ENCODE data around the gene GNG13.
"Not testable (repeated sequence)": the region's sequence is repeated elsewhere in the genome, so short reads cannot be mapped to it uniquely, and the experiment has no call there.

GNG13 gene, protein sequence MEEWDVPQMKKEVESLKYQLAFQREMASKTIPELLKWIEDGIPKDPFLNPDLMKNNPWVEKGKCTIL

GRCh38 chr16:799948-800833 is at the start of gene GNG13:
Gene GNG13 (minus strand): TSS chr16:800734. CDS start chr16:799077, 1,657 bp downstream.
- DNase-seq (ENCODE audit: low spot score), result no peak

DNA sequence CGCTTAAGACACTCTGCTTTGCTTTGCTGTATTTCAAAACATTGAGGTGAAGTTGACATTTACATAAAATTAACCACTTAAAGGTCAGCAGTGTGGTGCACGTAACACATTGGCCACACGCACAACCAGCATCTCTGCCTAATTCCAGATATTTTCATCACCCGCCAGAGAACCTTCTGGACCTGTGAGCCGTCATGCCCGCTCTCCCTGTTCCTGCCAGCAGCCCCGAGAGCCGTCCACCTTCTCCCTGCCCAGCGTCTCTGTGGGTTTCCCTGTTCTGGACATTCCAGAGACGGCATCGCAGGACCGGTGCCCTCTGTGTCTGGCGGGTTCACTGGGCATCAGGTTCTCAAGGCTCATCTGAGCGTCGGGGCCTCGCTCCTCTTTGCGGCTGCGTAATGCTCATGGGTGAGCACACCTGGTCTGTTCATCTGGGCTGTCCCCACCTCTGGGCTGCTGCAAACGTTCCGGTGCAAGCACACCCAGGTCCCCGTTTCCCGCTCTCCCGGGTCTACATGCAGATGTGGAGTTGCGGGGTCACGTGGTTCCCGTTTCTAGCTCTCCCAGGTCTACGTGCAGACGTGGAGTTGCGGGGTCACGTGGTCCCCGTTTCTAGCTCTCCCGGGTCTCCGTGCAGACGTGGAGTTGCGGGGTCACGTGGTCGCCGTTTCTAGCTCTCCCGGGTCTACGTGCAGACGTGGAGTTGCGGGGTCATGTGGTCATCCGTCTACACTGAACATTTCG is 48.1 kb upstream of the GNG13 start:
- DNase-seq (ENCODE audit: low spot score), result no peak

GRCh38 chr16:847681-848445 is 47.3 kb upstream of the GNG13 start:
- no peak for DNase-seq (ENCODE audit: low spot score)

- no peak for DNase-seq (ENCODE audit: low spot score)
Observed at GRCh38 chr16:847151-847550, 46.6 kb upstream of the GNG13 start.

DNA sequence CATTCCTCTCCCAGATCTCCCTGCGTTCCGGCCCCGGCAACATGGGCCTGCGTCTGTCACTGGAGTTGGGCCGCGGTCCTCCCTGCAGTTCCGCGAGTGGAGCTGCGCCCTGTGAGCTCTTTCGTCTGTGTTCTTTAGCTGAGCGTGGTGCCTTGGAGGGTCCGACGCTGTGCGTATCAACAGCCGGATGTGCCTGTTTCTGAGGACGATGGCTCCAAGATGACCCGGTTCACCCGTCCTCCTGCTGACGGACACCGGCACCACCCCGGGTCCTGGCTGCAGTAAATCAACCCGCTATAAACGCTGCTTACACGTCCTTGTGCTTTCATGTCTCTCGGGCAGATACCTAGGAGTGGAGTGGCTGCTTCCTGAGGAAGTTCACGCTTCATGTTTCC is 44.8 kb upstream of the GNG13 start:
- no peak for DNase-seq (ENCODE audit: low spot score)

DNA sequence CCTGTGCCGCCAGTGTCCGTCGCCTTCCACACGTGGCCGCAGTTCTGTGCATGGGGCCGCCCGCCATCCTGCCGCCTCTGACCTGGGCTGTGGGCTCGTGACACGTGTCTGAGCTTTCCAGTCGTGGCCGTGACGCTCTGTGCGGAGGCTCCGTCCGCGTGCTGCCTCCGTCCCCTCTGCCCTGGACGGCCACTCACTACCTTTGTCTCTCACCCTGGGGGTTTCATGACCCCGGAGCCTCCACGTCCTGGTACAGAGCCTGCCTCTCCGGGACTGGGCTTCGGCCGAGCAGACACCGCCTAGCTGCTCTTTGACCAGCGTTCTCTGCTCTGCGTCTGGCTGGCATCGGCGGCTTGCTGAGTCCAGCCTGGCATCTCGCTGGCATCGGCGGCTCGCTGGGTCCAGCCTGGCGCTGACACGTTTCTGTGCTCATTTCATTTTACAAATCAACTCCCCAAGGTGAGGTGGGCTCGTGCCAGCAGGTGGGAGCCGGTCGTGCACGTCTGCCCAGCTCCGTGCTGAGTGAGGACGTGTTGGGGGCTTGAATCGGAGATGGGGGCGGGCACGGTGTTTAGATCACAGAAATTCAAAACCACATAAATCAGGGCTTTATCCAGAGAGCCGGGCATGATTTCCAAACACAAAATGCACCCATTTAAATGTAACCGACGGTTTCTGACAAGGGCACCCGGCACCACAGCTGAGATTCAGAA is 44.3 kb upstream of the GNG13 start:
- no peak for DNase-seq (ENCODE audit: low spot score)

- no peak for DNase-seq (ENCODE audit: low spot score)
Observed at GRCh38 chr16:843771-844170, 43.2 kb upstream of the GNG13 start.

DNA sequence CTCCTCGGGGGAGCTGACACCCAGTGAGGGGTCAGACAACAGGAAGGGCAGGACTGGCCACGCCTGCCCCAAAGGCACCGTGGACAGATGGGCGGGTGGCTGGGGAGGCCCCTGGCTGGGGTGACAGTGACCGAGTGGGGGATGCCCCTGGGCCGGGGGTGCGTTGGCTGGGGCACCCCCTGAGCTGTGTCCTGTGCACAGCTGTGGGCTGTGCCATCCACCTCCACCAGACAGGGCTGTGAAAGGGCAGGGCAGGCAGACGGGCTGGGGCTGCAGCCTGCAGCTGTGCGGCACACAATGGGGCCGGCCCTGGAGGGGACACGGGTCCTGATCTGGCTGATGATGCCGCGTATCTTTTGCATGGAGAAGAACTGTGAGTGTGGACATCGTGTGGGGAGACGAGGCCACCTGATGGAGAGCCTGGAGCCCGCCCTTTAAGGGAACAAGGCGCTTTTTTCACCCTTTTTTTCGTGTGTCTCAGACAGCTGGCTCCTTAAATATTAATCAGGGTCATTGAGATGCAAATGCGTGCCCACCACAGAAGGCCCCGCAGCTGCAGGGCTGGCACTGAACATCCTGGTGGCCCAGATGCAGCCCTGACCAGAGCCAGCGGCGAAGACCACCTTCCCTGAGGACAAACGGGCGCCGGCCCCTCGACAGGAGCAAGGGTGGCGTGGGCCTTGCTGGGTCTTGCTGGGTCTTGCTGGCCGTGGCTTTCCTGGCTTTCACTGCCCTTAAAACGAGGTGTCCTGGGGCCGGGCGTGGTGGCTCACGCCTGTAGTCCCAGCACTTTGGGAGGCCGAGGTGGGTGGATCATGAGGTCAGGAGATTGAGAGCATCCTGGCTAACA is 42.4 kb upstream of the GNG13 start:
- no peak for DNase-seq (ENCODE audit: low spot score)

GRCh38 chr16:842061-842476 is 41.5 kb upstream of the GNG13 start:
- DNase-seq (ENCODE audit: low spot score), result no peak

GRCh38 chr16:841455-842060 is 41.0 kb upstream of the GNG13 start:
- no peak for DNase-seq (ENCODE audit: low spot score)

GRCh38 chr16:840561-841454 is 40.3 kb upstream of the GNG13 start:
- DNase-seq (ENCODE audit: low spot score), result no peak

DNA sequence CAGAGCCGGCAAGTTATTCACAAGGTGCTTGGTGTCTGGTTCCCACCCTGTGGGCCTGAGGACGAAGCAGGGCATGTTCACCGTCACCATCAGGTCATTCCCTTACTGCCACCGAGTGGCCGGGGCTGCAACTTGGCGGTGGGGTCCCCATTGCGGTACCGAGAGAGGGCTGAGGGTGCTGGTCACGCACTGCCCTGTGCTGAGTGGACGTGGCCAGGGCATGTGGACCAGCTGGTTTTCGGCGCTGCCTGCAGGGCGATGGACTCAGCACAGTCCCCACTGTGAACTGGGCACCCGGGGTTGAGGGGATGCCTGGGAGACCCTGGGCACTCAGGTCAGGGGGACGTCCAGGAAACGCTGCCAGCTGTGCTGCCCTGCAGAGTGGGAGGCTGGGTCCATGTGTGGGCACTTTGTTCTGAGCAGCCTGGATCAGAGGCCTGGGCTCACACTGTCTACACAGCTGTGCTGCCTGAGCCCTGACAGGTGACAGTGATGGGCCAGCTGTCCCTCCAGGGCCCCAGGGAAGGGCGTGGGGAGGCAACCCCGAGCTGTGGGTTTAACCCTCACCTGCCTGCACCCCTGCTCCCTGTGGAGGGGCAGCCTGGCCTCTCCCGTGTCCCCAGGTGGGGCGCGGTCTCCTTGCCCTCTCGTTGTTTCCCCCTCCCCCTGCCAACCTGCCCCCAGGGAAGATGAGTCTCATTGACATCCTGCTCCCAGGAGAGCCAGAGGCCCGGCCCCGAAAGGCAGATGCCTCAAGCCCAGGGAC is 39.3 kb upstream of the GNG13 start:
- no peak for DNase-seq (ENCODE audit: low spot score)

- DNase-seq (ENCODE audit: low spot score), result no peak
Observed at GRCh38 chr16:838741-839140, 38.2 kb upstream of the GNG13 start.

DNA sequence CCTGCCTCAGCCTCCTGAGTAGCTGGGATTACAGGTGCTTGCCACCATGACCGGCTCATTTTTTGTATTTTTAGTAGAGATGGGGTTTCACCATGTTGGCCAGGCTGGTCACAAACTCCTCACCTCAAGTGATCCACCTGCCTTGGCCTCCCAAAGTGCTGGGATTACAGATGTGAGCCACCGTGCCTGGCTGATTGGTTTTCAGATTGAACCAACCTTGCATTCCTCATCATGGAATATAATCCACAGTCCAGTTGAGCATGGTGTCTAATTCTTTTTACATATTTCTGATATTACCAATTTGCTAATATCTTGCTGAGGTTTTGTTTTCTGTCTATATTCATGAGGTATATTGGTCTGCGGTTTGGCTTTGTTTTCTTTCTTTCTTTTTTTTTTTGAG is 36.3 kb upstream of the GNG13 start:
- not testable (repeated sequence) for DNase-seq (ENCODE audit: low spot score)

GRCh38 chr16:836221-836620 is 35.7 kb upstream of the GNG13 start:
- DNase-seq (ENCODE audit: low spot score), result no peak

- no peak for DNase-seq (ENCODE audit: low spot score)
Observed at GRCh38 chr16:835373-835772, 34.8 kb upstream of the GNG13 start.

- no peak for DNase-seq (ENCODE audit: low spot score)
Observed at GRCh38 chr16:833411-833810, 32.9 kb upstream of the GNG13 start.

DNA sequence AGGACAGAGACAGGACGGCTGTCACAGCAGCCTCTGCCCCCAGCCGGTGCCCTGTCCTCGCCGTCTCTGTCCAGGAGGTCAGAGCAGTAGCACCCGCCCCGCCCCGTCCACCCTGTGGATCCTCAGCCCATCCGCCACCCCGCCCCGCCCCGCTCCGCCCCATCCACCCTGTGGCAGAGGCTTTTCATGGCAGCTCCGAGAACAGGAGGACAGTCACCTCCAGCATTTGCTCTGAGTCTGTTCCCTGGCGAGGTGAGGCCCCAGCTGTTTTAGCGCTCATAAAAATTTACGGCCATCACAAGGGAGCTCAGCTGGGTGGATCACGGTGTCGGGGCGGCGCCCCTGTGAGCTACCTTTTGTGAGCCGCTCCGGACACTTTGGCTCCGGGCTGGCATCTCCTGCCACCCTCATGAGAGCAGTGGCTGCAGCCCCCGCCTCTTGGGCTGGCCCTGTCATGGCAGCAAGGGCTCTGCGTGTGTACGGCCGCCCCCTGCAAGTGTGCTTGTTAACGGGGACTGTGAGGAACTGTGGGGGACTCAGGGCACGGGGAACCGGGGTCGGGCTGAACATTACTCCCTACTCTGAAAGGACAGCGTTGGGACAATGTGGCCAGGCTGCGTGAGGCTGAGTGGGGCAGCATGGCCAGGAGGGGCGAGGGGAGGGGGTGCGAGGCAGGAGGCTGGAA is 32.3 kb upstream of the GNG13 start:
- no peak for DNase-seq (ENCODE audit: low spot score)
